ENCODE data around the gene SLC8A2.

SLC8A2 gene

DNA sequence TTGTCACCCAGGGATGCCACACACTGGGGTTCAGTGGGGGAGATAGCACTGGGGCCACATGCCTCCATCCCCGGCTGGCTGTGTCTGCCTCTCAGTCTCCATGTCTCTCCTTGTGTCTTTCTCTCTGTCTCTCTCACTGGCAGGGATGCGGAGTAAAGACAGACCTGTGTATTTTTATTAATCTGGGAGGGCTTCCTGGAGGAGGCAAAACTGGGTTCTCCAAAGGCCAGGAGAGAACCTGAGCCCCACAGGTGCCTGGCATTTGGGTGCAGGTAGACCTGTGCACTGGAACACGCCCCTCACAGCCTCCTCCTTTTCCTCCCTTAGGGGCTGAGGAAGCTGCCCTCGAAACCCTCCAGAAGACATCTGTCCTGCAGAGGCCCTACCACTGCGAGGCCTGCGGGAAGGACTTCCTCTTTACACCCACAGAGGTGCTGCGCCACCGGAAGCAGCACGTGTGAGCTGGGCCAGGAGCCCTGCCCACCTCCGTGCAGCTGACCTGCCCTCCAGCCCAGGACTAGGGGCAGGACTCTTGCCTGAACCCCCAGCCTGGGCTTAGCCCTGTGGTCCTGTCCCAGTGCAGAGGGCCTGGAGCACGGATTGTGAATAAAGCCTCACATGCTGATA lies 89.9 kb downstream of the SLC8A2 start:
- TF ChIP-seq, protein P1, sequence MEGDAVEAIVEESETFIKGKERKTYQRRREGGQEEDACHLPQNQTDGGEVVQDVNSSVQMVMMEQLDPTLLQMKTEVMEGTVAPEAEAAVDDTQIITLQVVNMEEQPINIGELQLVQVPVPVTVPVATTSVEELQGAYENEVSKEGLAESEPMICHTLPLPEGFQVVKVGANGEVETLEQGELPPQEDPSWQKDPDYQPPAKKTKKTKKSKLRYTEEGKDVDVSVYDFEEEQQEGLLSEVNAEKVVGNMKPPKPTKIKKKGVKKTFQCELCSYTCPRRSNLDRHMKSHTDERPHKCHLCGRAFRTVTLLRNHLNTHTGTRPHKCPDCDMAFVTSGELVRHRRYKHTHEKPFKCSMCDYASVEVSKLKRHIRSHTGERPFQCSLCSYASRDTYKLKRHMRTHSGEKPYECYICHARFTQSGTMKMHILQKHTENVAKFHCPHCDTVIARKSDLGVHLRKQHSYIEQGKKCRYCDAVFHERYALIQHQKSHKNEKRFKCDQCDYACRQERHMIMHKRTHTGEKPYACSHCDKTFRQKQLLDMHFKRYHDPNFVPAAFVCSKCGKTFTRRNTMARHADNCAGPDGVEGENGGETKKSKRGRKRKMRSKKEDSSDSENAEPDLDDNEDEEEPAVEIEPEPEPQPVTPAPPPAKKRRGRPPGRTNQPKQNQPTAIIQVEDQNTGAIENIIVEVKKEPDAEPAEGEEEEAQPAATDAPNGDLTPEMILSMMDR (IDR thresholded peaks at IDR 0.05; ENCODE audit: low read depth, low read length, missing control alignments): no peak
- no peak for DNase-seq (ENCODE audit: low read depth)
- no peak overlapping the region for H3K4me3 ChIP-seq (ENCODE audit: low read depth, low read length)

DNA sequence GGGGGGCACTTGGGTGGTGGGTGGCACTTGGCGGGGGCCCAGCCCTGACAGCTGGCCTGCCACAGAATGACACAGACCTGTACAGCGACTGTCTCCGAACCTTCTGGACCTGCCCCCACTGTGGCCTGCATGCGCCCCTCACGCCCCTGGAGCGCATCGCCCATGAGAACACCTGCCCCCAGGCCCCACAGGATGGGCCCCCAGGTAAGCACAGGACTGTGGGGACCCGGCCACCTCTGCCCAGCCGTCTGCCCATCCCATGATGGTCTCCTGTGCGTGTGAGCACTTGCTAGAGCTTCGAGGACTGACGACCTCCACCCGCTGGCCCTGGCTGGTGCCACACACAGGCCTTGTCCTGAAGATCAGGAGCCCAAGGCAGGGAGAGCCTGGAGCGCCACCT lies 90.6 kb downstream of the SLC8A2 start:
- TF ChIP-seq, protein P1 (IDR thresholded peaks at IDR 0.05; ENCODE audit: low read depth, low read length, missing control alignments): no peak
- no peak overlapping the region for H3K4me3 ChIP-seq (ENCODE audit: low read depth, low read length)
- no peak for DNase-seq (ENCODE audit: low read depth)

DNA sequence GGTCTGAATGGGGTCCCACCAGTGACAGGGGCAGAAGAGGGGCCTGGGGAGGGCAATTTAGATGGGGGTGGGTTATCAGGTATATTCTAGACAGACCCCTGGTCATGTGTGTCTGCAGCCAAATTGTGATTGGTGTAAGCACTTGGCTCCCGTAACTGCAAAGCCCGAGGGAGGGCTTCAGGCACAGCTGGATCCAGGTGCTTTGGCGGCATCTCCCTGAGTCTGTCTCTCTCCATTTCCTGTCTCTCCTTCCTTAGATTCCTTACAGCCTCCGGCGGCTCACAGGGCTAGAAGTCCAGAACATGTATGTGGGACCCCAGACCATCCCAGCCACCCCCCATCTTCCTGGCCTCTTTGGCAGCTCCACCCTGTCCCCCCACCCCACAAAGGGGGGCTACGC lies 91.1 kb downstream of the SLC8A2 start:
- H3K4me3 ChIP-seq (ENCODE audit: low read depth, low read length): no peak overlapping the region
- TF ChIP-seq, protein P1 (IDR thresholded peaks at IDR 0.05; ENCODE audit: low read depth, low read length, missing control alignments): no peak
- no peak for DNase-seq (ENCODE audit: low read depth)

DNA sequence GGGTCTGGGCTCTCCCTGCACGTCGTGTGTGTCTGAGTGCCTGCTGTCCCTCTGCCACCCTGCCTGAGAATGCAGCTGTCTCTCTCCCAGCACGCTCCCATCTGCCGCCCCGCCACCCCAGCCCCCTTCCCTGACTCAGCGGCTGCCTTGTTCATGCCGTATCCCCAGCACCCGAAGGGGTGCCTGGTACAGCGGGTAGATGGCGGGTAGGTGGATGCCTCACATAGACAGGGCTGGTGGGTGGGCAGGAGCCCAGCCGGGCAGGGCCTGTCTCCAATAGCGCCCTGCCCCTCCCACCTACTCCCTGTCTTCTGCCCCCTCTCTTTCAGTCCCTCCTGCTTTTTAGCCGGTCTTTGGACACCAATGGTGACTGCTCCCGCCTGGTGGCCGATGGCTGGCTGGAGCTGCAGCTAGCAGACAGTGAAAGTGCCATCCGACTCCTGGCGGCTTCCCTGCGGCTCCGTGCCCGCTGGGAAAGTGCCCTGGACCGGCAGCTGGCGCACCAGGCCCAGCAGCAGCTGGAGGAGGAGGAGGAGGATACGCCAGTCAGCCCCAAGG lies 92.2 kb downstream of the SLC8A2 start:
- H3K4me3 ChIP-seq (ENCODE audit: low read depth, low read length): no peak overlapping the region
- DNase-seq (ENCODE audit: low read depth): no peak
- TF ChIP-seq, protein P1 (IDR thresholded peaks at IDR 0.05; ENCODE audit: low read depth, low read length, missing control alignments): no peak

DNA sequence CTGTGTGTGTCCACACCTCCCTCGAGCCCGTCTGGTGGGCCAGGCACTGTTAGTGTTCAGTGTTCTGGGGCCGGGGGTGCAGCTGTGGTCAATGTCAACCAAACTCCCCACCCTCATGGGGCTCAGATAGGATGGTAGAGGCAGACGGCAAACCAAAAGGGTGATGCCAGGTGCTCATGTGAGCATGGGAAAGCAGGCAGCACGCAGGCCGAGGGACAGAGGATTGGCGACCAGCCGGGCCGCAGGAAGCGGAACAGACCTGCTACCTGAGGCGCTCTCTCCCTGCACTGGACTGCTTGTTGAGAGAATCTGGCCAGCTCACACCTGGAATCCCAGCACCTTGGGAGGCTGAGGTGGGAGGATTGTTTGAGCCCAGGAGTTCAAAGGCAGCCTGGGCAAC lies 93.4 kb downstream of the SLC8A2 start:
- TF ChIP-seq, protein P1 (IDR thresholded peaks at IDR 0.05; ENCODE audit: low read depth, low read length, missing control alignments): no peak
- DNase-seq (ENCODE audit: low read depth): no peak

More for the DNA sequence above, 93.4 kb downstream of the SLC8A2 start:
- H3K4me3 ChIP-seq (ENCODE audit: low read depth, low read length): no peak overlapping the region
